HL-60 (cell line): ENCODE data around the gene CHST11.

Experiments
- POLR2AphosphoS5 ChIP-seq: IDR thresholded peaks from 2 replicates; pipeline ENCODE4 v1.6.1; 2012; ENCODE audit warnings: low read depth
- REST ChIP-seq: IDR thresholded peaks from 2 replicates; pipeline ENCODE4 v1.6.1; 2012; ENCODE audit warnings: low read depth; ENCODE audit not compliant: insufficient replicate concordance
- TF ChIP-seq, protein P1 (sequence below): IDR thresholded peaks from one replicate; pipeline ENCODE4 v1.5.1; 2011; ENCODE audit warnings: low read length, control low read depth, inconsistent platforms; ENCODE audit not compliant: insufficient read depth

GRCh38 chr12:104466709-104467345 is 10.1 kb downstream of the CHST11 start:
- TF ChIP-seq, protein P1, sequence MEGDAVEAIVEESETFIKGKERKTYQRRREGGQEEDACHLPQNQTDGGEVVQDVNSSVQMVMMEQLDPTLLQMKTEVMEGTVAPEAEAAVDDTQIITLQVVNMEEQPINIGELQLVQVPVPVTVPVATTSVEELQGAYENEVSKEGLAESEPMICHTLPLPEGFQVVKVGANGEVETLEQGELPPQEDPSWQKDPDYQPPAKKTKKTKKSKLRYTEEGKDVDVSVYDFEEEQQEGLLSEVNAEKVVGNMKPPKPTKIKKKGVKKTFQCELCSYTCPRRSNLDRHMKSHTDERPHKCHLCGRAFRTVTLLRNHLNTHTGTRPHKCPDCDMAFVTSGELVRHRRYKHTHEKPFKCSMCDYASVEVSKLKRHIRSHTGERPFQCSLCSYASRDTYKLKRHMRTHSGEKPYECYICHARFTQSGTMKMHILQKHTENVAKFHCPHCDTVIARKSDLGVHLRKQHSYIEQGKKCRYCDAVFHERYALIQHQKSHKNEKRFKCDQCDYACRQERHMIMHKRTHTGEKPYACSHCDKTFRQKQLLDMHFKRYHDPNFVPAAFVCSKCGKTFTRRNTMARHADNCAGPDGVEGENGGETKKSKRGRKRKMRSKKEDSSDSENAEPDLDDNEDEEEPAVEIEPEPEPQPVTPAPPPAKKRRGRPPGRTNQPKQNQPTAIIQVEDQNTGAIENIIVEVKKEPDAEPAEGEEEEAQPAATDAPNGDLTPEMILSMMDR: no peak
- TF ChIP-seq REST: no peak
- TF ChIP-seq POLR2AphosphoS5: no peak
